Glomerular endothelial cell (primary cell): Measurements from ENCODE around the gene C12orf57. TPM values are rescaled to one million over a fixed set of nuclear protein-coding genes. Genes with fewer than 3 reads are reported as not detected.

ENCODE experiments used
- DNase-seq: peaks from one replicate; pipeline ENCODE4 v3.0.0-alpha.2; 2011; ENCODE audit warnings: low read depth, low spot score; ENCODE audit errors: extremely low read depth
- total RNA-seq: library from RNA; depleted of rRNA; stranded (reverse); fragments of >200 nt; gene quantifications from 2 replicates; pipeline ENCODE4 v1.2.3, GENCODE V29; 2015

Gene C12orf57
- total RNA-seq, 1 donor from 2014 or later, result 180 TPM

GRCh38 chr12:6936636-6937480 lies 7.0 kb upstream of the C12orf57 start:
- no peak for DNase-seq

DNA sequence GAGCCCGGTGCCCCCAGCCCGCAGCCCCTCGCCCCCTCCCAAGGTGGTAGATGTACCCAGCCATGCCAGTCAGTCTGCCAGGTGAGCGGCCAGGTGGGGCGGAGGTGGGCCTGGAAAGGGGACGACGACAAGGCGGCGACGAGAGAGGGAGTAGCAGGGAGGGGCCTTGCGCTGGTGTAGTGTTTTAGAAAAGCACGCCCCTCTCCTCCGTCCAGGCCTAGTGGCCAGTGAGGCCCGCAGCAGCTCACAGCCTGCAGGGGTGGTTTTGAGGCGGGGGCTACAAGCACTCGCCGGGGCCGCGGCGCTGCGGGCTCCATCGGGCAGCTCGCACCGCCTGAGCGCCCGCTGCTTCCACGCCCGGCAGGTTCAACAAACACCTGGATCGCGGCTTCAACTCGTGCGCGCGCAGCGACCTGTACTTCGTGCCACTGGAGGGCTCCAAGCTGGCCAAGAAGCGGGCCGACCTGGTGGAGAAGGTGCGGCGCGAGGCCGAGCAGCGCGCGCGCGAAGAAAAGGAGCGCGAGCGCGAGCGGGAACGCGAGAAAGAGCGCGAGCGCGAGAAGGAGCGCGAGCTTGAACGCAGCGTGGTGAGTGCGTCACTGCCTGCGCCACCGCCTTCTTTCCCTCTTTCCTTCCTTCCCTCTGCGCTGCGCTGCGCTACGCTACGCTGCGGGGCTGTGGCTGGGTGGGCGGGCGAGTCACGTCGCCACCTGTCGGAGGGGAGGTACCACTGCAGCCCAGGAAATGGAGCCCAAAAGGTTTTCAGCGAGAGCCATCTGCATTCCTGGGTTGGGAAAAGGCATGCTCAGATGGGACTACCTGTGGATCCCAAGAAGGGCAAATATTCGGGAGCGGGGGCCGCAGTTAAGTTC lies 6.1 kb upstream of the C12orf57 start:
- DNase-seq, result peak; percentile 47

DNA sequence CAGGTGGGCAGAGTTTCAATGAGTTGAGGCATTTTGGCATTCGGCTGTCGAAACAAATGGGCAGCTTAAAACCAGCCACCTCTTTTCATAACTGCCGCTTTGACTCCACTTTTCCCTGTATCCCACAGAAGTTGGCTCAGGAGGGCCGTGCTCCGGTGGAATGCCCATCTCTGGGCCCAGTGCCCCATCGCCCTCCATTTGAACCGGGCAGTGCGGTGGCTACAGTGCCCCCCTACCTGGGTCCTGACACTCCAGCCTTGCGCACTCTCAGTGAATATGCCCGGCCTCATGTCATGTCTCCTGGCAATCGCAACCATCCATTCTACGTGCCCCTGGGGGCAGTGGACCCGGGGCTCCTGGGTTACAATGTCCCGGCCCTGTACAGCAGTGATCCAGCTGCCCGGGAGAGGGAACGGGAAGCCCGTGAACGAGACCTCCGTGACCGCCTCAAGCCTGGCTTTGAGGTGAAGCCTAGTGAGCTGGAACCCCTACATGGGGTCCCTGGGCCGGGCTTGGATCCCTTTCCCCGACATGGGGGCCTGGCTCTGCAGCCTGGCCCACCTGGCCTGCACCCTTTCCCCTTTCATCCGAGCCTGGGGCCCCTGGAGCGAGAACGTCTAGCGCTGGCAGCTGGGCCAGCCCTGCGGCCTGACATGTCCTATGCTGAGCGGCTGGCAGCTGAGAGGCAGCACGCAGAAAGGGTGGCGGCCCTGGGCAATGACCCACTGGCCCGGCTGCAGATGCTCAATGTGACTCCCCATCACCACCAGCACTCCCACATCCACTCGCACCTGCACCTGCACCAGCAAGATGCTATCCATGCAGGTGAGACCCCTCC lies 5.2 kb upstream of the C12orf57 start:
- DNase-seq, result no peak

DNA sequence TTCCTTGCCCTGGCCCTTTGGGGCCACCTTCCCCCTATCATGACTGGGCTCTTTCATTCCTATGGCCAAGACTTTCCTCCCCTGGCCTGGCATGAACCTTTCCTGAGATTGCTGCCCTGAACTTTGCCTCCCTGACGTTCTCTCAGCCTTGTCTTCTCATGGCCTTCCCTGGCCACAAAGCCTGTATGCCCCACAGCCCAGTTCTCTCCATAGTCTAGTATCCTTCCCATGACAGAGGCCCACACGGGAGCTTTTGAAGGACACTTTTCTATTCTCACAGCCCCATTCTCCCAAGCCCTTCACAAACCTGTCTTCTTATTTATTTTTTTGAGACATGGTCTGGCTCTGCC lies 4.7 kb upstream of the C12orf57 start:
- no peak for DNase-seq

DNA sequence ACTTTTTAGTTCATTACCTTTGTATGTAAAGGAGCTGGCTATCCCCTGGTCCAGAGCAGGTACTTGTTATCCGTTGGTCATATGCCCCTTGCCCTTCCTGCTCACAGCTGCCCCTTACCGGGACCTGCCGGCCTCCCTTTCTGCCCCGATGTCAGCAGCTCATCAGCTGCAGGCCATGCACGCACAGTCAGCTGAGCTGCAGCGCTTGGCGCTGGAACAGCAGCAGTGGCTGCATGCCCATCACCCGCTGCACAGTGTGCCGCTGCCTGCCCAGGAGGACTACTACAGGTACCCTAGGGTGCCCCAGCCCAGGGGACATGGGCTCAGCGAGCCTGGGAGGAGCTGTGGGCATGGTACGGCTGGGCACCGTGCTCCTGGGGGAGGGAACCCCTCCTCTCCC lies 2.6 kb upstream of the C12orf57 start:
- DNase-seq, result no peak

DNA sequence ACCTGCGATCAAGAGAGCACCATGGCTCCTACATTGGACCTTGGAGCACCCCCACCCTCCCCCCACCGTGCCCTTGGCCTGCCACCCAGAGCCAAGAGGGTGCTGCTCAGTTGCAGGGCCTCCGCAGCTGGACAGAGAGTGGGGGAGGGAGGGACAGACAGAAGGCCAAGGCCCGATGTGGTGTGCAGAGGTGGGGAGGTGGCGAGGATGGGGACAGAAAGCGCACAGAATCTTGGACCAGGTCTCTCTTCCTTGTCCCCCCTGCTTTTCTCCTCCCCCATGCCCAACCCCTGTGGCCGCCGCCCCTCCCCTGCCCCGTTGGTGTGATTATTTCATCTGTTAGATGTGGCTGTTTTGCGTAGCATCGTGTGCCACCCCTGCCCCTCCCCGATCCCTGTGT lies 2.0 kb upstream of the C12orf57 start:
- no peak for DNase-seq

DNA sequence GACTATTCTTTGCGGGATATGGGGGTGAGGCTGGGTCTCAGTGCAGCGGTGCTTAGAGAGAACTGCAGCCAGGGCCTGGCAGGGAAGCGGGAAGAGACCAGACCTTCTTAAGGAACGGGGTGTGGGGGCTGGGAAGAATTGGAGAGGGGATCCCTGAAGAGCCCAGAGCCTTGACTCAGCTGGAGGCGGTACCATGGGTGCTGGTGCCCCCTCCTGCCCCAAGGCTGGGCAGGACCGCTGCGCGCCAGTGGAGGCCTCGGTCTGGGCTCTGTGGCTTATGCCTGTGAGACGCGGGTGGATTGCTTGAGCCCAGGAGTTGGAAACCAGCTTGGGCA lies 1.5 kb upstream of the C12orf57 start:
- DNase-seq, result no peak

DNA sequence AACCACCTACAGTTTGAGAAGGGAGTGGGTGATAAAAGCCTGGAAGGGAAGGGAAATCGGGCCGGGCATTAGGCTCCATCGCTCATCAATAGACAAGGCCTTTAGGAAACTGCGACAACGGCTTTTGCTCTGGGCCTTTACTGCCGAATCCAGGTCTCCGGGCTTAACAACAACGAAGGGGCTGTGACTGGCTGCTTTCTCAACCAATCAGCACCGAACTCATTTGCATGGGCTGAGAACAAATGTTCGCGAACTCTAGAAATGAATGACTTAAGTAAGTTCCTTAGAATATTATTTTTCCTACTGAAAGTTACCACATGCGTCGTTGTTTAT lies 467 bp upstream of the C12orf57 start:
- DNase-seq, result no peak

GRCh38 chr12:6944381-6945186 lies 762 bp downstream of the C12orf57 start:
- DNase-seq, result peak; percentile 70

DNA sequence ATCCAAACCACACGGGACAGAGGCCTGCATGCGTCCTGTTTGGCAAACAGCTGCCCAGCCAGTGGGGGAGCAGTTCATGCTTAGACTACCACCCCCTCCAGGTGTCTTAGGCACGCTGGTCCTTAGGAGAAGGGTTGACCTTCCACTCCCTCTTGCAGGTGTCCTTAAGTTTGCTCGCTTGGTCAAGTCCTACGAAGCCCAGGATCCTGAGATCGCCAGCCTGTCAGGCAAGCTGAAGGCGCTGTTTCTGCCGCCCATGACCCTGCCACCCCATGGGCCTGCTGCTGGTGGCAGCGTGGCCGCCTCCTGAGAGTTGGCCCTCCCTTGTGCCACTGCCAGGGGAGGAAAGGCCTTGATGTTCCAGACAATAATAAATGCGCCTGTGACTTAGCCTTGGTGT lies 1.8 kb downstream of the C12orf57 start:
- no peak for DNase-seq

DNA sequence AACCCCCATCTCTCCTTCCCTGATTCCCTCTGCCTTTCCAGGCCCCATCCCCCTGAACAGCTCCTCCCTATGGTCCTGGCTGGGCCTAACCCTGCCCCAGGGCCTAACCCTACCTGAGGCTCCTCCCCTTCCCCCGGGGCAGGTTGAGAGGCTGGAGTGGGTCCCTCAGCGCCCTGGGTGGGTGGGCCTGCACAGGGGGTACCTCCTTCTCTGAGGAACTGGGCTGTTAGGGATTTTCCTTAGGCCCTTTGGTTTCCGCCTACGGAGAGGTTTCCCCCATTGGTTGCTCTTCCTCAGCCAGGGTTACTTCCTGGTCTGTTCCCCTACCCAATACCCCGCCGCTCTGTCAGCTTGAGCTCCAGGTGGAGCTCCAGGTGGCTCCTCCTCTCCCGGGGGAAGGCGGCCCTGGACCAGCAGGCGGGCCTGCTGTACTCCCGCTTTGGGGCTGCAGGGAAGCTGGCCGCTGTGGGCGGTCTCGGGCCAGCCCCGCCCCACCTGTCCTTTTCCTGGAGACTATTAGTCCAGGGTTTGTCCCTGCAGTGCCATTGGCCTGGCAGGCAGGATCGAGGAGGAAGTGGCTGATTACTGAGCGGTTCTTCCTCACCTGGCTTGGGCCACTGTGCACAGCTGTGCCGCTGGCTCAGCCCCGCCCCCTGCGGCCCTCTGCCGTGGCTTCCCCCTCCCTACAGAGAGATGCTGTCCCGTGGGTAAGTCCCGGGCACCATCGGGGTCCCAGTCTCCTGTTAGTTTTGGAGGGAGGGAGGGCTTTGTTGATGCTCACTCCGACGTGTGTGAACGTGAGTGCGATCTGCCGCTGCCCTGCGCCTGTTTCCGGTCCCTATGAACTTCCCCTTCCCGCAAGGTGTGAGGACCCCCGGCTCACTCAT lies 2.5 kb downstream of the C12orf57 start:
- no peak for DNase-seq

DNA sequence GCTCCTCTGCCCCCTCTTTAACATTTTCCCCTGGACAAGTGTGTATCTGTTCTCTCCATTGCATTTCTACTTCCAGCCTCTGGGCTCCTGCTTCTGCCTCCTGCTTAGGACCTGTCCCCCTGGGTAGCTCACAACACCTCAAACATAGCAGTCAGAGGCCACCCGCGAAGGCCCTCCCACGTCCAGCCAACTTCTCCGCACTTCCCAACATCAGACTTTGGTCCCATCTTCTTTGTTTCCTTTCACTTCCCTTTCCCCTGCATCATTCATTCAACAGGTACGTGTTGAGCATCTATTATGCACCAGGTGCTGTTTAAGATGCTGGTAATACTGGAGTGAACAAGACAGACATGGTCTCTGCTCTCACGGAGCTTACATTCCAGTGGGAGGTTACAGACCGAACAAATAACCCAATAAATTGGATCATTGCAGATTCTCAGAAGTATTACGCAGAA lies 3.1 kb downstream of the C12orf57 start:
- no peak for DNase-seq

GRCh38 chr12:6947615-6948014 lies 3.8 kb downstream of the C12orf57 start:
- no peak for DNase-seq

DNA sequence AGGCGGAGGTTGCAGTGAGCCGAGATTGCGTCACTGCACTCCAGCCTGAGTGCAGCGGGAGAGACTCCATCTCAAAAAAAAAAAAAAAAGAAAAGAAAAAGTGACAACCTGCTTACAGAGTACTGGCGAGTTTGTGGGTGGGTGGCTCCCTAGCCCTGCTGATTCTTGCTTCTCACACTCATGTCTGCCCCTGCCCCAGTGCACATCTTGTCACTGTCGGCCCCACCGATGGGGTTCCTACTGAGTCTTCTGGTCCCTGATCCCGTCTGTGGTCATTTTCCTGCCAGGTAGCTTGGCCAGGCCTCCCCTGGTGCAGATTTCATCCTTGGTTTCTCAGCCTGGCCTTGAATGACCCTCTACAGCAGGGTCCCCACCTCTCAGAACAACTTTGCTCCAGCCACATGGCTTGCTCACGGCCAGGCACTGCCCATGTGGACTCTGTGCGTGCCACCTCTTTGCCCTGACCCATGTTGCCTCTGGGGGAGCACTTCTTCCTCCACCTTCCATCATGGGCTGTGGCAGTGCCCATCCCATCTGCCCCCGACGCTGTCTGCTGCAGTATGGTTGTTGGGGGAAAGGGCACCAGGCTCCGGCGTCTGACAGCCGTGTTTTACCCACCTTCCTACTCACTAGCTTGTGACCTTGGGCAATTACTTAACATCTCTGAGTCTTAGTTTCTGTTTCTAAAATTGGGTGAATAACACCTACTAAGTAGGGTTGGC lies 5.2 kb downstream of the C12orf57 start:
- DNase-seq, result no peak

DNA sequence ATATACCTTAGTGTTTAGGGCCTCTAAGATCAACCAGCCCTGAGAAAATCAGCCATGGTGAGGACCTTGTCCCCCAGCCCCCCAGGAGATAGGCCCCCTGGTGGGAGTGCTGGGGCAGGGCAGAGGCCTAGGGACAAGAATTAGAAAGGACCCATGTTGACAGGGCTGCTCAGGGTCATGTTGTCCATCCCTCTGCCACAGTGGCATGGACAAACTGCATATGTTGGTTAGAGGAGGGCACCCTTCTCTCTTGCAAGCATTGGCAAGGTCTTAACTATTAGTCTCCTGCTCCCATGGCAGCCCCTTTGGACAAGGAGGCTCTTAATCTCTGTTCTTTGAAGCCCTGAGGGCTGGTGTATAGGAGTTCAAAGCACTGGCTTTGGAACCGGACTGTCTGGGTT lies 6.6 kb downstream of the C12orf57 start:
- DNase-seq, result no peak

DNA sequence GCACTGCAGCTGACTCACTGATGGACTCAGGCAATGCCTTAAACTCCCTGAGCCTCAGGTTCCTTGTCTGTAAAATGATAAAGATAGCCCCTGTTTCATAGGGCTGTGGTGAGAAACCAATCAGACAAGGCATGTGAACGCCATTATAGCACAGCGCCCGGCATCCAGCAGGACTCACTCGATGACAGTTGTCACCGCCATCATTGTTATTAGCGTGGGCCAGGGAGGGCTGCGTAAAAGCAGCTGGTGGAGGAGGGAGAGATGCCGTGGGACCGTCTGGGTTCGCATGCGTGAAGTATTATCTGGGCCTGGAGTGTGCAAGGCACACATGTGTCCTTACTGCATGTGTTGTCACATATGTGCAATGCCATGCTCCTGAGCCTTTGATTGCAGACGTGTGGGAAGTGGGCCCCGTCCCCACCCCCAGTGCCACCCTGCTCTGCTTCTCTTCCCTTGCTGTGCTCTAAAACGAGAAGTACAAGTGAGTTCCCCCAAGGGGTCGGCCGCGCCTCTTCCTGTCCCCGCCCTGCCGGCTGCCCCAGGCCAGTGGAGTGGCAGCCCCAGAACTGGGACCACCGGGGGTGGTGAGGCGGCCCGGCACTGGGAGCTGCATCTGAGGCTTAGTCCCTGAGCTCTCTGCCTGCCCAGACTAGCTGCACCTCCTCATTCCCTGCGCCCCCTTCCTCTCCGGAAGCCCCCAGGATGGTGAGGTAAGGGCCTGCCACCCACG lies 7.2 kb downstream of the C12orf57 start, which contains the start of gene PTPN6:
PTPN6 (plus strand) TSS at position 546 of the 730 bp plus-strand sequence; CDS start at position 703, 157 bp downstream.
- no peak for DNase-seq

GRCh38 chr12:6951551-6952120 lies 7.8 kb downstream of the C12orf57 start:
- no peak for DNase-seq
